Upper lobe of left lung (tissue), 6 donors: Measurements from ENCODE around the gene RANBP9. TPM values are rescaled to one million over a fixed set of nuclear protein-coding genes. Genes with fewer than 3 reads are reported as not detected.

ENCODE experiments used
- ATAC-seq, 2 donors: fragments of 200-7000 bp; cut with Tn5 transposase; one replicate each; pipeline ENCODE4 v1.9.1; 2022; ENCODE audit warnings: mild to moderate bottlenecking in 2 of 2, moderate library complexity in 2 of 2; ENCODE audit not compliant: low FRiP score in 2 of 2
- DNase-seq, 2 donors: peaks; one replicate each; pipeline ENCODE4 v3.0.0-alpha.2; 2019 to 2020
- H3K27ac ChIP-seq, 4 donors: fragments of 200-600 bp; sonication (generic); one replicate each; pipeline ENCODE4 v1.5.1; 2016 to 2019
- H3K27me3 ChIP-seq, 4 donors: fragments of 200-600 bp; sonication (generic); one replicate each; pipeline ENCODE4 v1.5.1; 2017 to 2019
- H3K36me3 ChIP-seq, 4 donors: fragments of 200-600 bp; sonication (generic); one replicate each; pipeline ENCODE4 v1.5.1; 2016 to 2019
- H3K4me1 ChIP-seq, 4 donors: fragments of 200-600 bp; sonication (generic); one replicate each; pipeline ENCODE4 v1.5.1; 2018 to 2019
- H3K4me3 ChIP-seq, 4 donors: fragments of 200-600 bp; sonication (generic); one replicate each; pipeline ENCODE4 v1.5.1; 2017 to 2019; ENCODE audit warnings: mild to moderate bottlenecking in 2 of 4, moderate library complexity in 1 of 4
- H3K9me3 ChIP-seq, 4 donors: fragments of 200-600 bp; sonication (generic); one replicate each; pipeline ENCODE4 v1.5.1; 2018 to 2019
- EP300 ChIP-seq, 4 donors: sonication (generic); formaldehyde crosslinking; IDR thresholded peaks; one replicate each; pipeline ENCODE4 v1.5.1; 2017; ENCODE audit warnings: antibody characterized with exemption in 4 of 4, control low read depth in 2 of 4
- POLR2A ChIP-seq, 4 donors: fragments of 450-650 bp; IDR thresholded peaks; one replicate each; pipeline ENCODE4 v1.5.1; 2016 to 2017; ENCODE audit warnings: antibody characterized with exemption in 4 of 4, mild to moderate bottlenecking in 2 of 4
- POLR2AphosphoS5 ChIP-seq, 2 donors: sonication (generic); formaldehyde crosslinking; IDR thresholded peaks; one replicate each; pipeline ENCODE4 v1.5.1; 2017; ENCODE audit warnings: antibody characterized with exemption in 2 of 2
- WGBS, 2 donors: methylation state at CpG; one replicate each; pipeline ENCODE4 v1.1.5; 2017 to 2018; 5-methylcytosine and 5-hydroxymethylcytosine counted together
- total RNA-seq, 6 donors: library from RNA; depleted of rRNA in 4 of 6; stranded (reverse); fragments of >200 nt in 4 of 6; gene quantifications; one replicate each; pipeline versions ENCODE4 v1.1.0 to v1.2.1, GENCODE V29; 2016 to 2021
- TF ChIP-seq, protein P1 (sequence below), 6 experiments: fragments of 450-650 bp in 4 of 6; fragments of 200-600 bp in 2 of 6; sonication (generic) in 2 of 6; IDR thresholded peaks; one replicate each; pipeline ENCODE4 v1.5.1; 2016 to 2019; ENCODE audit warnings: antibody characterized with exemption in 6 of 6
- donor health status: DM: no; HTN: no; CAD: no; lungs with moderate emphysema.
- donor health status: DM: no; HTN: yes; CAD: no; lungs with severe emphysema.

Gene RANBP9
- total RNA-seq, 6 donors from 2014 or later: 29.8 to 46.7 (median 36.4) TPM

DNA sequence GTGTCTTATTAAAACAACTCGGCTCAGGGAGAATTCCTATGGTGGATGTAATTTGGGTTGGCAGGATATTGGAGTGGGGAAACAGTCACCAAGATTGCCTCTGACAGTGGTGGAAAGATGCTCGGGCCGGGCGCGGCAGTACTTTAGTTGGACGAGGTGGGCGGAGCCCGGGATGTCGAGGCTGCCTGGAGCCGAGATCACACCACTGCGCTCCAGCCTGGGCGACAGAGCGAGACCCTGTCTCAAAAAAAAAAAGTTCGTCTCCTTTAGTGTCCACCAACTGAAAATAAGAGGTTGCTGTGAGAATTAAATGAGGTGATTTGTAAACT is 95.9 kb downstream of the RANBP9 start:
- ATAC-seq: peak; percentile 56 to 73
- Histone ChIP-seq H3K4me1 (peaks cover 18 to 34% (median 20%) of the 10 kb centered on the region in 4 donors), H3K9me3 (no peaks in the 10 kb centered on the region), H3K4me3 (peak overlapping the region; percentile 64 to 89 (median 80)), H3K36me3 (peaks cover 6 to 39% (median 28%) of the 10 kb centered on the region in 4 donors), H3K27ac (peak overlapping the region; percentile 87 to 91 (median 90)), H3K27me3 (no peaks in the 10 kb centered on the region)
- WGBS, 2 donors: 0% methylated on average over 14 of the region's 14 CpGs
- no peak for TF ChIP-seq POLR2AphosphoS5 (IDR thresholded peaks at IDR 0.05)
- TF ChIP-seq POLR2A (IDR thresholded peaks at IDR 0.05): no peak
- no peak for TF ChIP-seq EP300 (IDR thresholded peaks at IDR 0.05)
- TF ChIP-seq, protein P1, sequence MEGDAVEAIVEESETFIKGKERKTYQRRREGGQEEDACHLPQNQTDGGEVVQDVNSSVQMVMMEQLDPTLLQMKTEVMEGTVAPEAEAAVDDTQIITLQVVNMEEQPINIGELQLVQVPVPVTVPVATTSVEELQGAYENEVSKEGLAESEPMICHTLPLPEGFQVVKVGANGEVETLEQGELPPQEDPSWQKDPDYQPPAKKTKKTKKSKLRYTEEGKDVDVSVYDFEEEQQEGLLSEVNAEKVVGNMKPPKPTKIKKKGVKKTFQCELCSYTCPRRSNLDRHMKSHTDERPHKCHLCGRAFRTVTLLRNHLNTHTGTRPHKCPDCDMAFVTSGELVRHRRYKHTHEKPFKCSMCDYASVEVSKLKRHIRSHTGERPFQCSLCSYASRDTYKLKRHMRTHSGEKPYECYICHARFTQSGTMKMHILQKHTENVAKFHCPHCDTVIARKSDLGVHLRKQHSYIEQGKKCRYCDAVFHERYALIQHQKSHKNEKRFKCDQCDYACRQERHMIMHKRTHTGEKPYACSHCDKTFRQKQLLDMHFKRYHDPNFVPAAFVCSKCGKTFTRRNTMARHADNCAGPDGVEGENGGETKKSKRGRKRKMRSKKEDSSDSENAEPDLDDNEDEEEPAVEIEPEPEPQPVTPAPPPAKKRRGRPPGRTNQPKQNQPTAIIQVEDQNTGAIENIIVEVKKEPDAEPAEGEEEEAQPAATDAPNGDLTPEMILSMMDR (IDR thresholded peaks at IDR 0.05): no peak
- DNase-seq: peak; percentile 62 to 77

DNA sequence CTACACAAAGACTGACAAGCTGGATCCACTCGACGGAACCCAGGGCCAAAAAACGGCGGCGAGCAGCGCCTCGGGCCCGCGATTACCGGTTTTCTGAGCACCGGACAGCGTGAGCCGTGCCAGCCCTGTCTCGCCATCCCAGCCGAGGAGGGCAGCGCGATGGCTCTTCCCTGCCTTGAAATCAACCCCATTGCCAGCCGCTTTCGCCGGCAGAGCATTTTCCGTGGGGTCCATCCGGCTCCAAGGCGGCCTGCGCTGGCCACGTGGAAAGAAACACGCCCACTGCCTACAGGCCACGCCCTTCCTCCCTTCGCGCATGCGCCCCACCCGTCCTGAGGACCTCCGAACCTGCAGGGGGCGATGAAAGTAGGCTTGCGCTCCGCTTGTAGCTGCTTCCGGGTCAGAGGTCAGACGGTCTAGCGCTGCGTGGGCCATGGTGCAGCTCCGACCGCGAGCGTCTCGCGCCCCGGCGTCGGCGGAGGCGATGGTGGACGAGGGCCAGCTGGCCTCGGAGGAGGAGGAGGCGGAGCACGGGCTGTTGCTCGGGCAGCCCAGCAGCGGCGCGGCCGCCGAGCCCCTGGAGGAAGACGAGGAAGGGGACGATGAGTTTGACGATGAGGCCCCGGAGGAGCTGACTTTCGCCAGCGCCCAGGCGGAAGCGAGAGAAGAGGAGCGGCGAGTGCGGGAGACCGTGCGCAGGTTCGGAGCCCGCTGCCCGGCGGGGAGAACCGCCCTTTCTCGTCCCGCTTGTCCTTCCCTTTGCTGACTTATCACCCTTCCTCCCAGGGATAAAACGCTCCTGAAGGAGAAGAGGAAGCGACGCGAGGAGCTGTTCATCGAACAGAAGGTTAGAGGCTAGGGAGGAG is 96.5 kb downstream of the RANBP9 start, which contains the start of gene NOL7:
TSS of gene NOL7 (plus strand) at position 410 of the 866 bp plus-strand sequence. CDS start at position 434, 24 bp downstream.
- ATAC-seq (peak; percentile 99 to 100), DNase-seq (peak; percentile 96 to 98)
- Histone ChIP-seq H3K9me3 (no peaks in the 10 kb centered on the region), H3K36me3 (peaks cover 6 to 33% (median 24%) of the 10 kb centered on the region in 4 donors), H3K4me3 (peak within 1 kb of the TSS; percentile 64 to 89 (median 80)), H3K27me3 (no peaks in the 10 kb centered on the region), H3K4me1 (peaks cover 18 to 34% (median 20%) of the 10 kb centered on the region in 4 donors), H3K27ac (peak within 1 kb of the TSS; percentile 87 to 91 (median 90))
- TF ChIP-seq, protein P1 (IDR thresholded peaks at IDR 0.05): peak; percentile 84 to 100 (median 99)
- TF ChIP-seq POLR2AphosphoS5 (IDR thresholded peaks at IDR 0.05) (peak; percentile 99 to 100), POLR2A (IDR thresholded peaks at IDR 0.05) (peak in 2 of 4 donors; percentile 82 to 96), EP300 (IDR thresholded peaks at IDR 0.05) (peak in 1 of 4 donors; percentile 93)
- 0 to 1% methylated on average over 26 to 57 of the region's 85 CpGs for WGBS, 2 donors

DNA sequence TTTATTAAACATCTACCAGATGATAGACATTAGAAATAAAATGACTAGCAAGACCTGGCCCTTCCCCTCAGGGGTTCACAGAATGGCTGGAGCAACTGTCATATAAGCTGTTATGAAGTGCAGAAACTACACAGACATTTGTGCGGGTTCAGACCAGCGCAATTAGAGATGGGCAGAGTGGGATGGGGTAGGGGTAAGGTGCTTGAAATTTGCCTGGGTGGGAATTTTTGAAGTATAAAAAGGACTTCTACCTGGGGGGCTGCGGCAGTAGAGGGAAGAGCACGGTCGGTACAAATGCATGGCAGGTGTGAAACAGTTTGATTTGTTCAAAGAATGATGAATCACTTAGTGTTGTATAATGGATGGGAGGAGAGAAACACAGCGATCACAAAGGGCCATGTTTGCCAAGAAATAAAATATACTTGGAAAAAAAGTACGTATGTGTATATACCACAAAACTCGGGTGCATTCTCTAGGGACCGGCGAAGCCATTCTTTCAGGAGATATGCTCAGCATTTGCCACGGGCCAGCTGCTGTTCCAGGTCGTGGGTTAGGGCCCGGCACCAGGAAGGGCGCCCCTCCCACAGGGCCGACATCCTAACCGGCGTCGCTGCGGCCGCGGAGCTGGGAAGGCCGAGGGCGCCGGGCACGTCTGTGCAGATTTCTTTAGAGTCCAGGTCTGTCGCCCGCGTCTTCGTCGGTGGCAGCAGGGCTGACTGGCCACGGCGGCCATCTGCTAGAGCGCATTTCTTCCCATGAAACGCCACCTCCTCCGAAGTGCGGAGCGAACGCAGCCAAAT is 97.3 kb downstream of the RANBP9 start:
- TF ChIP-seq EP300 (IDR thresholded peaks at IDR 0.05) (no peak), POLR2A (IDR thresholded peaks at IDR 0.05) (no peak), POLR2AphosphoS5 (IDR thresholded peaks at IDR 0.05) (no peak)
- TF ChIP-seq, protein P1 (IDR thresholded peaks at IDR 0.05): no peak
- ATAC-seq (peak; percentile 70 to 74), DNase-seq (peak; percentile 47 to 90)
- no peaks in the 10 kb centered on the region for H3K9me3 ChIP-seq
- 8 to 20% methylated on average over 12 to 33 of the region's 38 CpGs for WGBS, 2 donors
- H3K27ac ChIP-seq: peak overlapping the region; percentile 87 to 91 (median 90)
- H3K4me3 ChIP-seq: peak overlapping the region; percentile 56 to 89 (median 72)
- peaks cover 18 to 34% (median 20%) of the 10 kb centered on the region in 4 donors for H3K4me1 ChIP-seq
- H3K36me3 ChIP-seq: peaks cover 6 to 24% (median 16%) of the 10 kb centered on the region in 4 donors
- no peaks in the 10 kb centered on the region for H3K27me3 ChIP-seq

DNA sequence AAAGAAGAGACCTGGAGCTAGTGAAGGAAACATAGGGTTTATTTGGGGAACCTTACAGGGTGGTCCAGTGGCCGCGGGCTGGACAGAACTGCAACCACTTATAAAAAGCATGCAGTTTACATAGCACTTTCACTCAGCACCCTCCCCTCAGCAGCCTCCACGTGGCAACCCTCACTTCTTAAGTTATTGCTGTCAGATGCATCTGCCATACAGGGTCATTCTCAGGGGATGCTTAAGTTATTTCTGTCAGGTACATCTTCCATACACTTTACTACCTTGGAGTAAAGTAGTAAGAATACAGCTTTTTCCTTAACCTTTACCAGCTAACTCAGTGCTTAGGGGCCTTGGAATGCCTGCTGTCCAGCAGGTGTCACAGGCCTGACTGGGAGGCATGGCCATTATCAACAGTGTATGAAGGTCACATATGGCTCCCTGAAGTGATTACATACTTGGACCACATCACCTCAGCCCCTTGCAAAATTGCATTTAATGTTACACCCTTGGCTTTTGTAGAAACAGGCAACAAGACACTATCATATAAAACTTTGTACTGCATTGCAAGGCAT is 98.5 kb downstream of the RANBP9 start:
- Histone ChIP-seq H3K27ac (no peak overlapping the region), H3K9me3 (no peaks in the 10 kb centered on the region), H3K36me3 (peaks cover 0 to 14% (median 6%) of the 10 kb centered on the region in 4 donors), H3K4me1 (peaks cover 18 to 34% (median 20%) of the 10 kb centered on the region in 4 donors), H3K27me3 (no peaks in the 10 kb centered on the region), H3K4me3 (no peak overlapping the region)
- 79 to 84% methylated on average over 3 of the region's 3 CpGs for WGBS, 2 donors
- DNase-seq (no peak), ATAC-seq (no peak)
- TF ChIP-seq POLR2A (IDR thresholded peaks at IDR 0.05) (no peak), EP300 (IDR thresholded peaks at IDR 0.05) (no peak), POLR2AphosphoS5 (IDR thresholded peaks at IDR 0.05) (no peak)
- TF ChIP-seq, protein P1 (IDR thresholded peaks at IDR 0.05): no peak
